ENCODE measurements around the gene ISY1.
A peak's percentile ranks its signal among the peaks of the same experiment; 100 is the strongest.
"Not testable (repeated sequence)": the region's sequence is repeated elsewhere in the genome, so short reads cannot be mapped to it uniquely, and the experiment has no call there.

Gene ISY1

GRCh38 chr3:129120254-129121004 is 40.4 kb downstream of the ISY1 start:
- peak; percentile 84 for DNase-seq

GRCh38 chr3:129119365-129120100 is 41.3 kb downstream of the ISY1 start:
- DNase-seq, result no peak

GRCh38 chr3:129118745-129119144 is 42.1 kb downstream of the ISY1 start:
- no peak for DNase-seq

GRCh38 chr3:129117134-129117533 is 43.7 kb downstream of the ISY1 start:
- no peak for DNase-seq

- no peak for DNase-seq
Measured at GRCh38 chr3:129116482-129116946, 44.3 kb downstream of the ISY1 start.

GRCh38 chr3:129114455-129114854 is 46.4 kb downstream of the ISY1 start:
- no peak for DNase-seq

GRCh38 chr3:129112308-129113052 is 48.4 kb downstream of the ISY1 start:
- no peak for DNase-seq

GRCh38 chr3:129111076-129111780 is 49.6 kb downstream of the ISY1 start:
- not testable (repeated sequence) for DNase-seq

GRCh38 chr3:129107793-129108192 is 53.1 kb downstream of the ISY1 start:
- DNase-seq, result no peak

- no peak for DNase-seq
Measured at GRCh38 chr3:129106866-129107565, 53.8 kb downstream of the ISY1 start.

GRCh38 chr3:129106320-129106719 is 54.5 kb downstream of the ISY1 start:
- no peak for DNase-seq

GRCh38 chr3:129105862-129106261 is 55.0 kb downstream of the ISY1 start:
- DNase-seq, result no peak

GRCh38 chr3:129104498-129105079 is 56.3 kb downstream of the ISY1 start:
- DNase-seq, result no peak

- DNase-seq, result no peak
Measured at GRCh38 chr3:129104051-129104450, 56.8 kb downstream of the ISY1 start.

- no peak for DNase-seq
Measured at GRCh38 chr3:129103296-129103695, 57.6 kb downstream of the ISY1 start.

- DNase-seq, result no peak
Measured at GRCh38 chr3:129101370-129102138, 59.3 kb downstream of the ISY1 start.

- no peak for DNase-seq
Measured at GRCh38 chr3:129100274-129100673, 60.6 kb downstream of the ISY1 start.

GRCh38 chr3:129095285-129095684 is 65.6 kb downstream of the ISY1 start:
- DNase-seq, result no peak

GRCh38 chr3:129088312-129088711 is 72.6 kb downstream of the ISY1 start:
- DNase-seq, result not testable (repeated sequence)

GRCh38 chr3:129087904-129088303 is 73.0 kb downstream of the ISY1 start:
- not testable (repeated sequence) for DNase-seq

- peak; percentile 60 for DNase-seq
Measured at GRCh38 chr3:129087138-129087702, 73.6 kb downstream of the ISY1 start.

Measured in right forelimb (tissue), 1 donor.